SKM-1 (cell line): ENCODE data around the gene NEK5.
"Not testable (repeated sequence)": the region's sequence is repeated elsewhere in the genome, so short reads cannot be mapped to it uniquely, and the experiment has no call there.

Experiments used
- DNase-seq: peaks from one replicate; lab custom pipeline; 2025; ENCODE audit not compliant: unreplicated experiment; lab: John Stamatoyannopoulos, UW

The NEK5 gene

GRCh38 chr13:52070929-52071523 is 57.8 kb downstream of the NEK5 start:
- no peak for DNase-seq

DNA sequence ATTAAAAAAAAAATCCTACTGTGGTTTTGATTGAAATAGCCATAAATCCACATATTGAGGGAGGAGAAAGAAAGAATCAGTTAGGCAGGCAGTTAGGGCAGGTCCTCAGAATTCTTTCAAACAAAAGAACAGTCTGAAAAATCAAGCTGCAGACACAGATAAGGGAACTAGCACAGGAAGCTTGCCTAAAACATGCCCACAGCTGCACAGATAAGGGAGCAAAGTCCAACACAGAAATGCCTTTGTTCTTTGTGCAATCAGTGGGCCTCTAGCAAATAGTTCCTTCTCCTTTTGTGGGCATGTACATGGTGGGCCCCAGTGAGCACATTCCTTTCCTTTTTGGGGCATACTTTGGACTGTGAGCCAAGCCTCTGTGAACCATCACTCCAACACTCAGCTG is 61.6 kb downstream of the NEK5 start:
- no peak for DNase-seq

GRCh38 chr13:52061587-52061986 is 67.3 kb downstream of the NEK5 start:
- no peak for DNase-seq

- DNase-seq: not testable (repeated sequence)
Measured at GRCh38 chr13:52061064-52061463, 67.8 kb downstream of the NEK5 start.

GRCh38 chr13:52053460-52053859 is 75.4 kb downstream of the NEK5 start:
- no peak for DNase-seq

DNA sequence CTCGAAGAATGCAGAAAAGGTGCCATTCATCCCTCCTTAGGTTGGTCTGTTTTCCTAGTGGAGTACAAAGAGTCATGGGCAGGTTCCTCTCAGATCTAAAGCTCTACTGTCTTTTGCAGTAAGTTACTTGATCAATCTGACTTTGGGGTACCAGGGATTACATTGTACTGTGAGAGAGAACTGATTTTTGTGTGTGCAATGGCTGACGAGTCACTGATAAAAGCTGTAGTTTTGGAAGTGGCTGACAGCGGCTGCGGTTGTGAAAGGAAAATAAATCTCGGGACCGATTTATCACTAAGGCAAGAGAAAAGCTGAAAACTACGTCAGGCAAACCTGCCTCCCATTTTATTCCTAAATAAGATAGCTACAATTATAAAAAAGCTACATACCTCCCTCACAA is 77.5 kb downstream of the NEK5 start:
- no peak for DNase-seq

GRCh38 chr13:52048516-52048915 is 80.4 kb downstream of the NEK5 start:
- DNase-seq: no peak

DNA sequence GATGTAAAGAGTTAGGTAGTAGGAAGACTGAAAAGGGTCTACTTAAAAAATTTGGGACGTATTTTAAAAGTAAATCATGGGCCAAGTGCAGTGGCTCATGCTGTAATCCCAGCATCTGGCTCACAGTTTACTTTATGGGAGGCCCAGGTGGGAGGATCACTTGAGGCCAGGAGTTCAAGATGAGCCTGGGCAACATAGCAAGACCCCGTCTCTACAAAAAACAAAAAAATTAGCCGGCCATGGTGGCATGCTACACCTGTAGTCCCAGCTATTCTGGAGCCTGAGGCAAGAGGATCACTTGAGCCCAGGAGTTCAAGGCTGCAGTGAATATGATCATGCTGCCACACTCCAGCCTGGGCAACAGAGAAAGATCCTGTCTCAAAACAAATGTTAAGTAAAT is 81.4 kb downstream of the NEK5 start:
- no peak for DNase-seq

- no peak for DNase-seq
Measured at GRCh38 chr13:52043675-52044074, 85.2 kb downstream of the NEK5 start.

- DNase-seq: no peak
Measured at GRCh38 chr13:52036037-52036436, 92.8 kb downstream of the NEK5 start.

DNA sequence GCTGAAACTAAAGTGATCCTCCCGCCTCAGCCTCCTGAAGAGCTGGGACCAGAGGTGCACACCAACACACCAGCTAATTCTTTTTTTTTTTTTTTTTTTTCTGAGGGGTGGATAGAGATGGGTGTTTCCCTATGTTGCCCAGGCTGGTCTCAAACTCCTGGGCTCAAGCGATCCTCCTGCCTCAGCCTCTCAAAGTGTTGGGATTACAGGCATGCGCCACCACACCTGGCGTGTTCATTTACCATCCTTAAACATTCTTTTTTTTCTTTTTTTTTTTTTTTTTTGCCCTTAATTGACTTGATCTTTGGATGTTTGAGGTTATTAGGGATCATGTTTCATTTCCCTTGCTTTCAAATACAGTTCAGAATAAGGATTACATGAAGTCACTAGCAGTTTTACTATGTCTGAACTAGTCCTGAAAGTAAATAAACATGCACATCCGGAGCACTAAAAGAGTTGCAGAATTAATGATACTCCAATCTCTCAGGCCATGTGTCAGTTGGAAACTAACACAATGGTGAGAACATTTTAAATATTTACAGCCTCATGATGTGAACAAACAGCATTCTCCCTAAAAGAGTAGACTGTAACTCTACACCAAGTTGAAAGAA is 94.2 kb downstream of the NEK5 start:
- no peak for DNase-seq

DNA sequence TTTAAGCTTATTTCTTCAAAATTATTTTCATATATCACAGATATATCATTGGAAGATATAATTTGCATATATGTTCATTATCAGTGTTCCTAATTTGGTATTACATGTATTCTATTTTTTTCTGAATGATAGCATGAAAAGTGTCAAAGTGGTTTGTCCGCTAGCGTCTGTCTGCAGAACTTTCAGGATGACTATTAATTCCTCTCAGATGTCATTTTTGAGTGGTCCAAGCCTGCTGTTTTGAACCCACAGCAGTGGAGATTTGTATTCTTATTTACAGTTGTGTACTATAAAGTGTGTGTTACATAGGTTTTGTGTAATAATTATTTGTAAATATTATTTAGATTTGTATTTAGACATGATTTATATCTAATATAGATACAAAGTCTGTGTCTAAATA is 95.8 kb downstream of the NEK5 start:
- no peak for DNase-seq

DNA sequence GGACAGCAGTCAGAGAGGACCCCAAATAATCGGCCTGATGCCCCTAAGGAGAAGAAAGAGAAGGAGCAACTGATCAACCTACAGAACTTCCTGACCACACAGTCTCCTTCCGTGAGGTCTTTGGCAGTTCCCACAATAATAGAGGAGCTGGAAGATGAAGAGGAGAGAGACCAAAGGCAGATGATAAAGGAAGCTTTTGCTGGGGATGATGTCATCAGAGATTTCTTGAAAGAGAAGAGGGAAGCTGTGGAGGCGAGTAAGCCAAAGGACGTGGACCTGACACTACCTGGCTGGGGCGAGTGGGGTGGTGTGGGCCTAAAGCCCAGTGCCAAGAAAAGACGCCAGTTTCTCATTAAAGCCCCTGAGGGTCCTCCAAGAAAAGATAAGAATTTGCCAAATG is 98.5 kb downstream of the NEK5 start:
- DNase-seq: not testable (repeated sequence)

DNA sequence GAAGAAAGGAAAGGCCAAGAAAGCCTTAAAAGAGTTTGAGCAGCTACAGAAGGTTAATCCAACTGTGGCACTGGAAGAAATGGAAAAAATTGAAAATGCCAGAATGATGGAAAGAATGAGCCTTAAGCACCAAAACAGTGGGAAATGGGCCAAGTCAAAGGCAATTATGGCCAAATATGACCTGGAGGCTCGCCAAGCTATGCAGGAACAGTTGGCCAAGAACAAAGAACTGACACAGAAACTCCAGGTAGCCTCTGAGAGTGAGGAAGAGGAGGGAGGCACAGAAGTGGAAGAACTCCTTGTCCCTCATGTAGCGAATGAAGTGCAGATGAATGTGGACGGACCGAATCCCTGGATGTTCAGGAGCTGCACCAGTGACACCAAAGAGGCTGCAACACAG is 99.3 kb downstream of the NEK5 start:
- no peak for DNase-seq

GRCh38 chr13:52027832-52028231 is 101.0 kb downstream of the NEK5 start:
- DNase-seq: no peak

DNA sequence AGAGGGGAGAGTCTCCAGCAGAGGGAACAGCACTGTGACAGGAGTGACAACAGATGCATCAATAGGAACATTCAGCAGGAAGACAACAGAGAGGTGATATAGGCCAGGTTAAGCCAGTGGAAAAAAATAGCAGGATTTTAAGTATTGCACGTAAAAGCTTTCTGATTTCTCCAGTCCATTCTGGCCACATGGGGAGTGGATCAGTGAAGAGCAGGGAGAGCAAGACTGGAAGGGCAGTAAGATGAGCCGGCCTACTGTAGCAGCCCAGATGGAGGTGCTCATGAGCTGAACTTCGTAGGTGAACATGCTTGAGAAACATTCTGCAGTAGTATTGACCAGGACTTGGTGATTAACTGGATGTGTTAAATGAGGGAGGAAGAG is 102.6 kb downstream of the NEK5 start:
- DNase-seq: no peak

DNA sequence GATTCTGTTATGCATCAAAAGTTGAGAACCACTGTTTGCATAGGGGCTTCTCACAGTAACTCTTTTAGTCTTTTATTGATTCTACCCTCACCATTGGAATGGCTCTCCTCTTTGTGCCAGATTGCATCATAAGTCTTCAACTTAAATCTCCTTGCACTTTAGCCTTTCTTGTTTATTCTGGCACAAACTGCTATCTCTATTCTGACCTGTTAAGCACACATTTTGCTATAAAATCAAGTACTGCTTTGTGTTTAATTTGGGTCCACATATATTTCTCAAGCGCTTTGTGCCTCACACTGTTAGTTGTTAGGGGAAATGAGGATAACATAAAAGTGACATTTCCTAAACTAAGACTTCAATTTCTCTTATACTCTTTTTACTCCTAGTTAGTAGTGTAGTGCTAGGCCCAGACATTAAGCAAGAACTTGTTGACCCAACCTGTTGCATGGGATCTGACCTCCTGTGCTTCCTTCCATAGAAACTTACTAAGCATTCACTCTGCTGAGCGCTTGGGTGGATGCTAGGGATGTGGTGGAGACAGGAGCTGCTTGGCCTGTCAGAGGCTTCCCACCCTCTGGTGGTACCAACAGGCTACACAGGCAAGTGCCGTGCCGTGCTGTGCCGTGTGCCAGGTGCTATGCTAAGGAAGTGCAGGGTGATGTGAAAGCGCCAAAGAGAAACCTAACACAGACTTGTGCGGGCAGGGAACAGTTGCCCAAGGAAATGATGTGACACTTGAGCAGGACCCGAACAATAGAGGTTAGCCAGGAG is 103.2 kb downstream of the NEK5 start:
- DNase-seq: no peak

DNA sequence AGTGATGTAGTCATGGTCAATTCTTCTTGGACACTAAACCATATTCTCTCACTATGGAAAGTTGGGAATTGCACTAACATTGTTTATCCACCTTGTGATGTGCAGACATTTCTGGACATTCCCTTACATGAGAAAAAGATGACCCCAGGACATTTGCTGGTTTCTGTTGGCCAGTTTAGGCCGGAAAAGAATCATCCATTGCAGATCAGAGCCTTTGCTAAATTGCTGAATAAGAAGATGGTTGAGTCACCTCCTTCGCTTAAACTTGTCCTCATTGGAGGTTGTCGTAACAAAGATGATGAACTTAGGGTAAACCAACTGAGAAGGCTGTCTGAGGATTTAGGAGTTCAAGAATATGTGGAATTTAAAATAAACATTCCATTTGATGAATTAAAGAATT is 104.4 kb downstream of the NEK5 start, which contains the start of gene UTP14C:
UTP14C (plus strand) TSS at position 211 of the 400 bp plus-strand sequence. CDS start 4,114 bp downstream, outside the sequence.
- DNase-seq: no peak

DNA sequence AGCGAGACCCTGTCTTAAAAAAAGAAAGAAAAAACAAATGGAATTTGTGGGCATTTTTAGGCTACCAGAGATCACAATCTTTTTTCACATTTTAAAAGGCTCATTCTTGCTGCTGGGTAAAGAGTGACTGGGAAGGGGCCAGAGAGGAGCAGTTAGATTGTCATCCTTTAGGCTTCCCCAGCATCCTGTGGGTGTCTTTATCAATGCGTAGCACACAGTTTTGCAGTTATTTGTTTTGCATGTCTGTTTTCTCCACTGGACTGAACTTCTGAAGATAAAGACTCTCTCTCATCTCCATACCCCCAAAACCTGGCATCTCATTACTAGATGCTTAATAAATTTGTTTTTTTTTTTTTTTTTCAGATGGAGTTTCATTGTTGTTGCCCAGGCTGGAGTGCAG is 106.5 kb downstream of the NEK5 start:
- DNase-seq: no peak

DNA sequence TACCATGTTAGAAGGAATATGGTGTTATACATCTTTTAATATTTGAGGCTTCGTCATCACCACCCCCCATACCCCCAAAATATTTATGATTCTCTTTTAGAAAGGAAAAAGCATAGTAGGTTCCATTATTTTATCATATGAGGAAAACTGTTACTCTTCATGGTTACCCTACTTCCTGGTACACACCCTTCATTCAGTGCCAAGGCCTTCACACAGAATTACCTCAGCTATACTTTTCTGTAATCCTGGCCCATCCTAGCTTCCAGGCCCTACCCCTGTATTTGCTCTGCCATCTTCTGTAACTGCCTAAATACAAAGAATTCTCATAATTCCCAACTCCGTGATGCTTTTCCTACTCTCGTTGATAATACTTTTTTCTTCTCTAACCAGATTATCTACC is 108.7 kb downstream of the NEK5 start:
- no peak for DNase-seq

DNA sequence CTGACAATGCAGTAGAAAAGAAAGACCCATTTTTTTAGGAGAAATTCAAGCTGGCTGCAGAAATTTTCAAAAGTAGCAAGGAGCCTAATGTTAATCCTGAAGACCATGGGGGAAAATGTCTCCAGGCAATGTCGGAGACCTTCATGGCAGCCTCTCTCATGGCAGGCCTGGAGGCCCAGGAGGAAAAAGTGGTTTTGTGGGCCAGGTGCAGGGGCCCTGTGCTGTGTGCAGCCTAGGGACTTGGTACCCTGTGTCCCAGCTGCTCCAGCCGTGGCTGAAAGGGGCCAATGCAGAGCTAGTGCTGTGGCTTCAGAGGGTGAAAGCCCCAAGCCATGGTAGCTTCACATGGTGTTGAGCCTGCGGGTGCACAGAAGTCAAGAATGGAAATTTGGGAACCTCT is 112.6 kb downstream of the NEK5 start:
- DNase-seq: no peak

DNA sequence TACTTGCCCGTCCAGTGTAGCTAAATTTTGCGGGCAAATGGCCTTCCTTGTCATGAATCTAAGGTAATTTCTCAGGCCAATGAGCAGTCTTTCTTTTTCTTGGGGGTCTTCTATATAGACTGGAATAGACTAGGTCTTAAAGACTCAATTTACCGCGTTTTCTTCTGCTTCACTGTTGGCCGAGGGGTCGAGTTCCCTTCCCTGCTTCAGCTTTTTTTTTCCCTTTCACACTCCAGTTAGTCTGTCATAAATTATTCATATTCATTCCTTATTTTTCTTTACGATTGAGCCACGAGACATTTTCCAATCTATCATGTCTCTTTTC is 116.4 kb downstream of the NEK5 start:
- no peak for DNase-seq
